Uterus (tissue), 4 donors: ENCODE data around the gene SCARB2. TPM values are rescaled to one million over a fixed set of nuclear protein-coding genes. Genes with fewer than 3 reads are reported as not detected.

ENCODE experiments used
- DNase-seq, 2 donors: peaks; one replicate each; pipeline ENCODE4 v3.0.0-alpha.2; 2019 to 2020
- H3K27ac ChIP-seq, 2 donors: fragments of 200-600 bp; sonication (generic); 1 replicate in 1 of 2; 2 replicates in 1 of 2; pipeline ENCODE4 v1.5.1; 2016 to 2018
- H3K27me3 ChIP-seq, 2 donors: fragments of 200-600 bp; sonication (generic); one replicate each; pipeline ENCODE4 v1.5.1; 2018 to 2019; ENCODE audit warnings: control low read depth in 1 of 2
- H3K36me3 ChIP-seq, 2 donors: fragments of 200-600 bp; sonication (generic); one replicate each; pipeline ENCODE4 v1.5.1; 2019; ENCODE audit warnings: control low read depth in 1 of 2
- H3K4me1 ChIP-seq, 2 donors: fragments of 200-600 bp; sonication (generic); one replicate each; pipeline ENCODE4 v1.5.1; 2018 to 2019; ENCODE audit warnings: control low read depth in 1 of 2
- H3K4me3 ChIP-seq, 2 donors: fragments of 200-600 bp; sonication (generic); 1 replicate in 1 of 2; 2 replicates in 1 of 2; pipeline ENCODE4 v1.5.1; 2018 to 2019; ENCODE audit warnings: mild to moderate bottlenecking in 1 of 2
- H3K9me3 ChIP-seq, 2 donors: fragments of 200-600 bp; sonication (generic); one replicate each; pipeline ENCODE4 v1.5.1; 2019; ENCODE audit warnings: control low read depth in 1 of 2
- POLR2A ChIP-seq, 2 donors: fragments of 450-650 bp; IDR thresholded peaks; one replicate each; pipeline ENCODE4 v1.6.1; 2016; ENCODE audit warnings: antibody characterized with exemption in 2 of 2, mild to moderate bottlenecking in 1 of 2, moderate library complexity in 1 of 2
- intact Hi-C: fragments of 100-400 bp; cut with DNase I; formaldehyde crosslinking; loops from one replicate; pipeline ENCODE4 v1.15.1; 2023; ENCODE audit warnings: low total_unique reads
- total RNA-seq, 4 donors: library from RNA; depleted of rRNA in 3 of 4; stranded (reverse); fragments of >200 nt in 3 of 4; gene quantifications; one replicate each; pipeline versions ENCODE4 v1.1.0 to v1.2.4, GENCODE V29; 2014 to 2023
- TF ChIP-seq, protein P1 (sequence below), 4 experiments: fragments of 200-600 bp in 2 of 4; fragments of 450-650 bp in 2 of 4; sonication (generic) in 2 of 4; IDR thresholded peaks; one replicate each; pipeline ENCODE4 v1.5.1; 2016 to 2019; ENCODE audit warnings: antibody characterized with exemption in 4 of 4, mild to moderate bottlenecking in 2 of 4, moderate library complexity in 1 of 4
- donor health status: DM: yes; HTN: yes; CAD: no.

SCARB2 gene
- total RNA-seq, 4 donors from 2014 or later, result 150 to 233 (median 196) TPM

DNA sequence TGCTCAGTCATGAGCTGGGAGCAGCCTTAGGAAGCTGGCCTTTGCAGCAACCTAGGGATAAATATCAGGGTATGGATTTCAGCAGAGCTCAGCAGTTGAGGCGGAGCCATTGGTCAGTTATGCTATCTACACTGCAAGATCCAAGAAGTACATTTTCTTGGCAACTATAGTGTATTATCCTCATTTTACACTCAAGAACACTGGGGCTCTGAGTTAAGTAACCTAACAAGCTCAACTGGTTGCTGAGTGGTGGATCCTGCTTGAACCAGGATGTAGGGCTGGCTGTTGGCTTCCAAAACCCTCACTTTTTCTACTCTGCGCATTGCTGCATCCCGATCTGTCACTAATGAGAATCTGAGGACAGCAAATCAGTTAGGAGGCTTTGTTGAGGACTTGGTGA, 1.5 kb upstream of the SCARB2 start:
- Histone ChIP-seq H3K27ac (peak overlapping the region in 1 of 2 donors; percentile 99), H3K9me3 (no peaks in the 10 kb centered on the region), H3K36me3 (no peaks in the 10 kb centered on the region), H3K27me3 (no peaks in the 10 kb centered on the region), H3K4me3 (no peak overlapping the region), H3K4me1 (peaks cover 0 to 6% of the 10 kb centered on the region in 2 donors)
- no peak for TF ChIP-seq POLR2A (IDR thresholded peaks at IDR 0.05)
- TF ChIP-seq, protein P1, sequence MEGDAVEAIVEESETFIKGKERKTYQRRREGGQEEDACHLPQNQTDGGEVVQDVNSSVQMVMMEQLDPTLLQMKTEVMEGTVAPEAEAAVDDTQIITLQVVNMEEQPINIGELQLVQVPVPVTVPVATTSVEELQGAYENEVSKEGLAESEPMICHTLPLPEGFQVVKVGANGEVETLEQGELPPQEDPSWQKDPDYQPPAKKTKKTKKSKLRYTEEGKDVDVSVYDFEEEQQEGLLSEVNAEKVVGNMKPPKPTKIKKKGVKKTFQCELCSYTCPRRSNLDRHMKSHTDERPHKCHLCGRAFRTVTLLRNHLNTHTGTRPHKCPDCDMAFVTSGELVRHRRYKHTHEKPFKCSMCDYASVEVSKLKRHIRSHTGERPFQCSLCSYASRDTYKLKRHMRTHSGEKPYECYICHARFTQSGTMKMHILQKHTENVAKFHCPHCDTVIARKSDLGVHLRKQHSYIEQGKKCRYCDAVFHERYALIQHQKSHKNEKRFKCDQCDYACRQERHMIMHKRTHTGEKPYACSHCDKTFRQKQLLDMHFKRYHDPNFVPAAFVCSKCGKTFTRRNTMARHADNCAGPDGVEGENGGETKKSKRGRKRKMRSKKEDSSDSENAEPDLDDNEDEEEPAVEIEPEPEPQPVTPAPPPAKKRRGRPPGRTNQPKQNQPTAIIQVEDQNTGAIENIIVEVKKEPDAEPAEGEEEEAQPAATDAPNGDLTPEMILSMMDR (IDR thresholded peaks at IDR 0.05), result no peak
- intact Hi-C loops, result no loop called here
- no peak for DNase-seq

DNA sequence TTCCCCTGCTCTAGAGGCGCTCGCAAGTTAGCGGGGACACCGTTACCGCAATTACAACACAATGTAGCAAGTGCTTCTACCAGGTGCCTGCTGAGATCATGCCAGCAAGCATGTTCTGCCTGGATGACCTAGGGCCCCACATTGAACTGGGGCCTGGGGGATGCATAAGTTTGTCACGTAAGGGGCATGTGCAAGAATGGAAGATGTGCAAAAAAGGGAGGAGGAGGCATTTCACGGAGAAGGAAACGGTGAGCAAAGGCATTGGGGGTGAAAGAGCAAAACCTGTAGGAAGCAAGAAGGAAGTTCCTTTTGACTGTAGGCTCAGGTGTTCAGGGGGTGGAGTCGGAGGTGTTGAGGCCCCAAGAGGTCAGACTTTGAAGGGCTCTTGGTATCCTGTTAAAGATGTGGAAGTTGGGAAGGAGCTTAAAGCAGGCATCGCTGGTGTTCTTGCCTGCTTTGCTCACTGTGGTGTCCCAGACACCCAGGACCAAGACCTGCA, 602 bp upstream of the SCARB2 start:
- intact Hi-C loops, result no loop called here
- H3K27me3 ChIP-seq, result no peaks in the 10 kb centered on the region
- H3K36me3 ChIP-seq, result no peaks in the 10 kb centered on the region
- peak overlapping the region; percentile 97 to 99 for H3K27ac ChIP-seq
- no peak for TF ChIP-seq POLR2A (IDR thresholded peaks at IDR 0.05)
- TF ChIP-seq, protein P1 (IDR thresholded peaks at IDR 0.05), result no peak
- no peak for DNase-seq
- H3K9me3 ChIP-seq, result no peaks in the 10 kb centered on the region
- peaks cover 2 to 6% of the 10 kb centered on the region in 2 donors for H3K4me1 ChIP-seq
- H3K4me3 ChIP-seq, result peak overlapping the region; percentile 54 to 83

DNA sequence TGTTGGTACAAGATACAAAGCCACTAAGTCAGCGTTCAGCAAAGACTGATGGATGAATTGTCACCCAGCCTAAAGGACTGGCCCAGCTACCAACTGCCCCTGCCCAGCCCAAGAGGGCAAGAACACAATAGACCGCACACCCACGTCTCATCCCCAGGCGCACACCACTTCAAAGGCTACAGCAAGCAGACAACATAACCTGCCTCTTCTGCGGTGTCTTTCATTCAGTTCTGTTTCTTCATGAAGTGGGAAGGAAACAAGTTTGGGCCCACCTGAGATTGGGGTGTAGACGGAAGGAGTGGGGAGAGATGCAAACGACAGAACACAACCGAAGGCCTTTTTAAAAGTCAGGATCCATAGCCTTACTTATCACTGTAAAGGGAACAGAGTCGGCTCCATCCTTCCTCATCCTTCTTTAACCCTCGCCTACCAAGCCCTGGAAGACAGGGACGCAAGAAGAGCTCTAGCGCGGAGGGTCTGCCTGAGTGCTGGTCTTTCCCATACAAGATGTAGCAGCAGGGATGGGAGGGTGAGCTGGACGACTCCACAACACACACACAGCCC, 691 bp downstream of the SCARB2 start:
- Histone ChIP-seq H3K27ac (peak overlapping the region; percentile 97 to 99), H3K27me3 (no peaks in the 10 kb centered on the region), H3K4me1 (peaks cover 6% of the 10 kb centered on the region in 2 donors), H3K36me3 (no peaks in the 10 kb centered on the region), H3K4me3 (peak overlapping the region; percentile 54 to 83), H3K9me3 (no peaks in the 10 kb centered on the region)
- TF ChIP-seq, protein P1 (IDR thresholded peaks at IDR 0.05), result no peak
- TF ChIP-seq POLR2A (IDR thresholded peaks at IDR 0.05), result no peak
- intact Hi-C loops, result no loop called here
- DNase-seq, result no peak

DNA sequence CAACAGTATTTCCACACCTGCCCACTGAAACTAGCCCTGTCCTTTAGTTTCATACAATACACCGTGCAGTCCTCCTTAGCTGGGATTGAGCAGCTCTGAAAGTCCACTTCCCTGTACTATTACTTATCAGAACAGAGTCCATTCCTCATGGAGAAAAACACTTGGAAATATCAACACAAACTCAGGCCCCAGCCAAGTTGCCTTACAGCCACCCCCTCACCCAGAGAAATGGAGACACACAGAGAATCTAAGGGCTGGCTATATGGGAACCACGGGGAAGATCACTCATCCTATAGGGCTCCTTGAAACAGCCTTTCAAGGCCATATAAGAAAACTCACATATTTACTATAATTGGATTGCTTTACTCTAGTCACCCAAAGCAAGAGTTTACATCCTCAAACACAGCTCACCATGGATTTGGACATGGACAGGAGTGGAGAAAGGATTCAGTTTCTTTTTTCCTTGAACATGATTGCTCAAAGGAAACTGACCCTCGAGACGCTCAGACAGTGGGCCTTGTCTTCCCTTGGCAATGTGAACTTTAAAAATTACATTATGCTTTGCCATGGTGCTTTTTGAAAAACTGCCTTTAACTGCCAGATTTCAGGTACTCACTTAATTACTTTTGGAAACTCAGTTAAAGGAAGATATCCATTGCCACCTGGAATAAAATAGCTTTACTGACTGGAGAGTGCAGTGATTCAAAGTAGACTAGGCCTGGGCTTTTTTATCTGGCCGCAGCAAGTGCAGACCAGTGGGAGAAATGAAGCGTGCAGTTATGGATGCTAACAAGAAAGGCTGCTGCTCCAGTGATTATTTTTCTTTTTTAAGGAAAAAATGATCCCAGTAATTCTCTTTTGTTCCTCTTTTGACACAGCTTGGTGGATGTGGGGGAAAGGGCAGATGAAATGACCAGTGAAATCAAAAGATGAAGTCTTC, 1.6 kb downstream of the SCARB2 start:
- DNase-seq, result no peak
- peak overlapping the region; percentile 97 to 99 for H3K27ac ChIP-seq
- peaks cover 6 to 14% of the 10 kb centered on the region in 2 donors for H3K4me1 ChIP-seq
- H3K27me3 ChIP-seq, result no peaks in the 10 kb centered on the region
- H3K4me3 ChIP-seq, result peak overlapping the region; percentile 54 to 83
- no peaks in the 10 kb centered on the region for H3K9me3 ChIP-seq
- H3K36me3 ChIP-seq, result no peaks in the 10 kb centered on the region
- intact Hi-C loops, result no loop called here
- TF ChIP-seq POLR2A (IDR thresholded peaks at IDR 0.05), result no peak
- TF ChIP-seq, protein P1 (IDR thresholded peaks at IDR 0.05), result no peak

DNA sequence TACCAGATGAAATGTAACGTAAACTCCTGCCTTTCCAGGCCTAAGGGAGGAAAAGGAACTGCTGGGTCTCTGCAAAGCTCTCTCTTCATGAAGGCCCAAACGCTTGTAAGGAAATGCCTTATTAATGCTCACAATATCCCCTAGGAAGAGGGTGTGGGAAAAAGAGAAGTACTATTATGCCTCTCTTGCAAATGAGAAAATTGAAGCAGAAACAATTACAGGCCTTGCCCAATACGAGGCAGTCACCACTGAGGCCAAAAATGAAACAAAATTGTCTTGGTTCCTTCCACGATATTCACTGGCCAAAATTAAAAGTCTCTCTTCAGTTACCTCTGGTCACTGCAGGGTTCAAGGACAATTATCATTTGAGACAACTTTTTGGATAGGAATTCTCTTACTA, 3.2 kb downstream of the SCARB2 start:
- no peak for DNase-seq
- Histone ChIP-seq H3K27me3 (no peaks in the 10 kb centered on the region), H3K27ac (peak overlapping the region; percentile 97 to 99), H3K4me3 (no peak overlapping the region), H3K4me1 (peaks cover 10 to 21% of the 10 kb centered on the region in 2 donors), H3K9me3 (no peaks in the 10 kb centered on the region), H3K36me3 (no peaks in the 10 kb centered on the region)
- intact Hi-C loops, result no loop called here
- TF ChIP-seq, protein P1 (IDR thresholded peaks at IDR 0.05), result no peak
- no peak for TF ChIP-seq POLR2A (IDR thresholded peaks at IDR 0.05)
